Panc1 (cell line): Measurements from ENCODE around the gene IGFN1. TPM values are rescaled to one million over a fixed set of nuclear protein-coding genes. Genes with fewer than 3 reads are reported as not detected.

Source experiments
- ATAC-seq: fragments of 200-7000 bp; cut with Tn5 transposase; 2 replicates; pipeline ENCODE4 v1.9.1; 2020; ENCODE audit warnings: mild to moderate bottlenecking, moderate library complexity
- BruUV-seq: library from RNA; stranded (reverse); fragments of 400-500 nt; replicated peaks from 2 replicates; lab custom pipeline; 2021; lab: Mats Ljungman, UMichigan
- CTCF ChIA-PET: fragments of 300-600 bp; sonication (Branson Sonifier 250); formaldehyde crosslinking; loops from one replicate; lab custom pipeline; 2022; ENCODE audit warnings: antibody characterized with exemption; lab: Charles Lee
- POLR2A ChIA-PET: fragments of 300-600 bp; sonication (Branson Sonifier 250); formaldehyde crosslinking; loops from one replicate; lab custom pipeline; 2022; ENCODE audit warnings: antibody characterized with exemption; lab: Charles Lee
- DNase-seq: peaks from one replicate; pipeline ENCODE4 v3.0.0-alpha.2; 2010; ENCODE audit warnings: low read depth, low spot score
- H3K27ac ChIP-seq: 2 replicates; pipeline ENCODE4 v1.5.1; 2011; ENCODE audit warnings: mild to moderate bottlenecking, low read length, inconsistent platforms
- H3K27me3 ChIP-seq: fragments of 200-500 bp; sonication (Bioruptor generic); 2 replicates; pipeline ENCODE4 v1.6.0; 2014; ENCODE audit warnings: low read length, inconsistent platforms; ENCODE audit not compliant: control insufficient read depth, insufficient read depth
- H3K36me3 ChIP-seq: fragments of 200-500 bp; sonication (Bioruptor generic); 2 replicates; pipeline ENCODE4 v1.5.1; 2014; ENCODE audit warnings: inconsistent platforms, mild to moderate bottlenecking, low read length, moderate library complexity; ENCODE audit not compliant: control insufficient read depth, insufficient read depth
- H3K4me1 ChIP-seq: 2 replicates; pipeline ENCODE4 v1.5.1; 2011; ENCODE audit warnings: inconsistent platforms, mild to moderate bottlenecking, low read length, moderate library complexity; ENCODE audit not compliant: control insufficient read depth, insufficient read depth
- H3K4me3 ChIP-seq, 2 experiments: 2 replicates each; pipeline ENCODE4 v1.5.1; 2011 to 2012; ENCODE audit warnings: low read depth in 2 of 2, low read length in 2 of 2, mild to moderate bottlenecking in 2 of 2, inconsistent platforms in 1 of 2, moderate library complexity in 1 of 2
- H3K9me3 ChIP-seq: fragments of 200-500 bp; sonication (Bioruptor generic); 2 replicates; pipeline ENCODE4 v1.5.1; 2014; ENCODE audit warnings: low read depth, mild to moderate bottlenecking, inconsistent platforms, low read length, moderate library complexity; ENCODE audit not compliant: control insufficient read depth, insufficient read depth
- POLR2AphosphoS5 ChIP-seq: IDR thresholded peaks from 2 replicates; pipeline ENCODE4 v1.6.1; 2012; ENCODE audit warnings: mild to moderate bottlenecking, low read depth, low read length, moderate library complexity
- SIN3A ChIP-seq: IDR thresholded peaks from 2 replicates; pipeline ENCODE4 v1.6.1; 2012; ENCODE audit warnings: low read depth, mild to moderate bottlenecking, low read length, moderate library complexity, borderline replicate concordance; ENCODE audit not compliant: insufficient read depth
- TCF7L2 ChIP-seq: IDR thresholded peaks from 2 replicates; pipeline ENCODE4 v1.6.1; 2011; ENCODE audit warnings: mild to moderate bottlenecking, low read depth, low read length, inconsistent platforms
- in situ Hi-C: cut with HindIII; loops from 2 replicates; pipeline ENCODE4 v1.10.0; 2016; ENCODE audit warnings: low sequenced_read_pairs, low pct_unique_long_range_greater_than_20kb
- intact Hi-C: fragments of 100-400 bp; cut with micrococcal nuclease; formaldehyde crosslinking; loops from one replicate; pipeline ENCODE4 v1.10.0; 2022; ENCODE audit not compliant: unreplicated experiment
- total RNA-seq: library from RNA; stranded (reverse); gene quantifications from one replicate; pipeline ENCODE4 v1.2.1, GENCODE V29; 2021; ENCODE audit not compliant: unreplicated experiment
- TF ChIP-seq, protein P1 (sequence below), 2 experiments: IDR thresholded peaks; 2 replicates each; pipeline ENCODE4 v1.6.1; 2011 to 2012; ENCODE audit warnings: low read depth in 2 of 2, control low read depth in 1 of 2, low read length in 1 of 2, mild to moderate bottlenecking in 1 of 2, moderate library complexity in 1 of 2; ENCODE audit not compliant: insufficient read depth in 1 of 2
- TF ChIP-seq, protein P2 (sequence below): fragments of 450-650 bp; IDR thresholded peaks from 2 replicates; pipeline ENCODE4 v1.5.1; 2017; ENCODE audit warnings: mild to moderate bottlenecking

The IGFN1 gene
- total RNA-seq, 1 experiment from 2014 or later = not detected

DNA sequence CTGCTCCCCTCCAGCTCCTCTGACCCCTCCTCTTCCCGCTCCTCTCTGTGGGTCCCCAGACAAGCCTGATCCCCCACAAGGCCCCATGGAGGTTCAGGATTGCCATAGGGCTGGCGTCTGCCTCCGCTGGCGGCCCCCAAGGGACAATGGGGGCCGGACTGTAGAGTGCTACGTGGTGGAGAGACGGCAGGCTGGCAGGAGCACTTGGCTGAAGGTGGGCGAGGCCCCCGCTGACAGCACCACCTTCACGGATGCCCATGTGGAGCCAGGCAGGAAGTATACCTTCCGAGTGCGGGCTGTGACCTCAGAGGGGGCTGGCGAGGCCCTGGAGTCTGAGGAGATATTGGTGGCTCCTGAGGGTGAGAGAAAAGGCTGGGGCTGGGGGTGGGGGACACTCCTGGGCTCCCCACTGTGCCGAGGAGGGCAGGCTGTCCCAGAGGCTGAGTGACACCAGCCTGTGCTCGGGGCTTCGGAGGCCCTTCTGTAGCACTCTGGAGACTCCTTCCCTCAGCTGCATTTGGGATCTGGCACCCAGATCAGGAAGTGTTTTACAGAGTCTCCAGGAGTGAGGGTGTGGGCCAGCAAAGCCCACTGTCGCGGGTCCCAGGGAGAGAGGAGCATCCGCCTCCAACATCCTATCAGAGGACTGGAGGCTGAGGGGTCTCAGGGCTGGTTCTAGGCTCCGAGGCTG is 25.9 kb downstream of the IGFN1 start:
- TF ChIP-seq POLR2AphosphoS5 (no peak), SIN3A (no peak), TCF7L2 (no peak)
- TF ChIP-seq, protein P1, sequence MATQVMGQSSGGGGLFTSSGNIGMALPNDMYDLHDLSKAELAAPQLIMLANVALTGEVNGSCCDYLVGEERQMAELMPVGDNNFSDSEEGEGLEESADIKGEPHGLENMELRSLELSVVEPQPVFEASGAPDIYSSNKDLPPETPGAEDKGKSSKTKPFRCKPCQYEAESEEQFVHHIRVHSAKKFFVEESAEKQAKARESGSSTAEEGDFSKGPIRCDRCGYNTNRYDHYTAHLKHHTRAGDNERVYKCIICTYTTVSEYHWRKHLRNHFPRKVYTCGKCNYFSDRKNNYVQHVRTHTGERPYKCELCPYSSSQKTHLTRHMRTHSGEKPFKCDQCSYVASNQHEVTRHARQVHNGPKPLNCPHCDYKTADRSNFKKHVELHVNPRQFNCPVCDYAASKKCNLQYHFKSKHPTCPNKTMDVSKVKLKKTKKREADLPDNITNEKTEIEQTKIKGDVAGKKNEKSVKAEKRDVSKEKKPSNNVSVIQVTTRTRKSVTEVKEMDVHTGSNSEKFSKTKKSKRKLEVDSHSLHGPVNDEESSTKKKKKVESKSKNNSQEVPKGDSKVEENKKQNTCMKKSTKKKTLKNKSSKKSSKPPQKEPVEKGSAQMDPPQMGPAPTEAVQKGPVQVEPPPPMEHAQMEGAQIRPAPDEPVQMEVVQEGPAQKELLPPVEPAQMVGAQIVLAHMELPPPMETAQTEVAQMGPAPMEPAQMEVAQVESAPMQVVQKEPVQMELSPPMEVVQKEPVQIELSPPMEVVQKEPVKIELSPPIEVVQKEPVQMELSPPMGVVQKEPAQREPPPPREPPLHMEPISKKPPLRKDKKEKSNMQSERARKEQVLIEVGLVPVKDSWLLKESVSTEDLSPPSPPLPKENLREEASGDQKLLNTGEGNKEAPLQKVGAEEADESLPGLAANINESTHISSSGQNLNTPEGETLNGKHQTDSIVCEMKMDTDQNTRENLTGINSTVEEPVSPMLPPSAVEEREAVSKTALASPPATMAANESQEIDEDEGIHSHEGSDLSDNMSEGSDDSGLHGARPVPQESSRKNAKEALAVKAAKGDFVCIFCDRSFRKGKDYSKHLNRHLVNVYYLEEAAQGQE (IDR thresholded peaks at IDR 0.05; ENCODE audit: insufficient read depth in 1 of 2, low read depth in 2 of 2, low read length in 1 of 2) = no peak
- TF ChIP-seq, protein P2, sequence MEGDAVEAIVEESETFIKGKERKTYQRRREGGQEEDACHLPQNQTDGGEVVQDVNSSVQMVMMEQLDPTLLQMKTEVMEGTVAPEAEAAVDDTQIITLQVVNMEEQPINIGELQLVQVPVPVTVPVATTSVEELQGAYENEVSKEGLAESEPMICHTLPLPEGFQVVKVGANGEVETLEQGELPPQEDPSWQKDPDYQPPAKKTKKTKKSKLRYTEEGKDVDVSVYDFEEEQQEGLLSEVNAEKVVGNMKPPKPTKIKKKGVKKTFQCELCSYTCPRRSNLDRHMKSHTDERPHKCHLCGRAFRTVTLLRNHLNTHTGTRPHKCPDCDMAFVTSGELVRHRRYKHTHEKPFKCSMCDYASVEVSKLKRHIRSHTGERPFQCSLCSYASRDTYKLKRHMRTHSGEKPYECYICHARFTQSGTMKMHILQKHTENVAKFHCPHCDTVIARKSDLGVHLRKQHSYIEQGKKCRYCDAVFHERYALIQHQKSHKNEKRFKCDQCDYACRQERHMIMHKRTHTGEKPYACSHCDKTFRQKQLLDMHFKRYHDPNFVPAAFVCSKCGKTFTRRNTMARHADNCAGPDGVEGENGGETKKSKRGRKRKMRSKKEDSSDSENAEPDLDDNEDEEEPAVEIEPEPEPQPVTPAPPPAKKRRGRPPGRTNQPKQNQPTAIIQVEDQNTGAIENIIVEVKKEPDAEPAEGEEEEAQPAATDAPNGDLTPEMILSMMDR = no peak
- BruUV-seq = no TSS peak
- Histone ChIP-seq H3K9me3 (no peaks in the 10 kb centered on the region), H3K4me3 (no peak overlapping the region), H3K36me3 (no peaks in the 10 kb centered on the region), H3K27ac (no peak overlapping the region), H3K27me3 (no peaks in the 10 kb centered on the region), H3K4me1 (no peaks in the 10 kb centered on the region)
- ChIA-PET CTCF (no interaction called here), POLR2A (interaction anchor here (0.7 kb wide), 1 partner anchor 20 kb away, joined by 3 read pairs; no protein-coding TSS in a partner anchor)
- in situ Hi-C loops (no loop called here), intact Hi-C loops (no loop called here)
- DNase-seq (no peak), ATAC-seq (no peak)

DNA sequence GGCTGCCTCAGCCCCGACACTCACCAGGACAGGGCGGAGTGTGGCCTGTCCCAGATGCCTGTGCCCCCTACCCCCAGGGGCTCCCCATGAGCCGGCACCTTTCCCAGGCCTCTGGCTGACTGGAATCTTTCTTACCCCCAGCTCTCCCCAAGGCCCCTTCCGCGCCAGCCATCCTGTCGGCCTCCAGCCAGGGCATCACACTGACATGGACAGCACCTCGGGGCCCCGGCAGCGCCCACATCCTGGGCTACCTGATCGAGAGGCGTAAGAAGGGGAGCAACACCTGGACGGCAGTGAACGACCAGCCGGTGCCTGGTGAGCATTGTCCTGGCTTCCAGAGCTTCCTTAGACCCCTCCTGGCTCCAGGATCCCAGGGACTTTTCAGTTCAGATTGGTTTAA is 26.5 kb downstream of the IGFN1 start:
- ChIA-PET POLR2A (interaction anchor here (0.7 kb wide), 1 partner anchor 20 kb away, joined by 3 read pairs; no protein-coding TSS in a partner anchor), CTCF (no interaction called here)
- TF ChIP-seq POLR2AphosphoS5 = no peak
- TF ChIP-seq, protein P2 = no peak
- TF ChIP-seq SIN3A = no peak
- no peak for TF ChIP-seq TCF7L2
- TF ChIP-seq, protein P1 (IDR thresholded peaks at IDR 0.05; ENCODE audit: insufficient read depth in 1 of 2, low read depth in 2 of 2, low read length in 1 of 2) = no peak
- ATAC-seq (no peak), DNase-seq (no peak)
- Histone ChIP-seq H3K27me3 (no peaks in the 10 kb centered on the region), H3K4me3 (no peak overlapping the region), H3K9me3 (no peaks in the 10 kb centered on the region), H3K27ac (no peak overlapping the region), H3K36me3 (no peaks in the 10 kb centered on the region), H3K4me1 (no peaks in the 10 kb centered on the region)
- intact Hi-C loops = no loop called here
- BruUV-seq = no TSS peak
- in situ Hi-C loops = no loop called here
